ENCODE measurements around the gene CENPV.

GRCh38 chr17:16325964-16326363, 27.3 kb downstream of the CENPV start:
- TF ChIP-seq CTCF (IDR thresholded peaks at IDR 0.05; ENCODE audit: low read length) (no peak), EZH2 (IDR thresholded peaks at IDR 0.05; ENCODE audit: borderline replicate concordance, low read length) (no peak)
